ENCODE data around the gene TSC22D4. TPM values are rescaled to one million over a fixed set of nuclear protein-coding genes. Genes with fewer than 3 reads are reported as not detected.

TSC22D4 gene
- total and polyA plus RNA-seq, 2 experiments from 2014 or later, result 26.2 to 89.6 TPM

DNA sequence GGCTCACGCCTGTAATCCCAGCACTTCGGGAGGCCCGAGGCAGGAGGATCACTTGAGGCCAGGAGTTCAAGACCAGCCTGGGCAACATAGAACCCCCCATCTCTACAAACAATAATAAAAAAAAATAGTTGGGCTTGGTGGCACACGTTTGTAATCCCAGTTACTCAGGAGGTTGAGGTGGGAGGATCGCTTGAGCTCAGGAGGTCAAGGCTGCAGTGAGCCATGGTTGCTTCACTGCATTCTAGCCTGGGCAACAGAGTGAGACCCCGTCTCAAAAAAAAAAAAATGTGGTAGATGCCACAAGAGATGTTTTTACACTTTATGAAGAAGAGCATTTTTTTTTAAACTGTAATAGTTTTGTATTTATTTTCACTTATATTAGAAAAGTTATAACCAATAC is 17.5 kb upstream of the TSC22D4 start:
- Histone ChIP-seq H3K9me3 (ENCODE audit: low read depth) (no peaks in the 10 kb centered on the region), H2AFZ (no peak overlapping the region), H4K20me1 (ENCODE audit: insufficient read depth, poor library complexity, severe bottlenecking) (no peaks in the 10 kb centered on the region), H3K4me3 (no peak overlapping the region), H3K4me1 (ENCODE audit: insufficient read depth) (peaks cover 5% of the 10 kb centered on the region), H3K9me2 (replicated peaks; ENCODE audit: insufficient read depth) (no peaks in the 10 kb centered on the region), H3K79me2 (no peaks in the 10 kb centered on the region), H3K4me2 (no peak overlapping the region), H3K27ac (no peak overlapping the region), H3K36me3 (replicated peaks; ENCODE audit: insufficient read depth, low read depth) (no peaks in the 10 kb centered on the region), H3K27me3 (no peaks in the 10 kb centered on the region)
- no peak for DNase-seq (ENCODE audit: low spot score)
- TF ChIP-seq, protein P1, sequence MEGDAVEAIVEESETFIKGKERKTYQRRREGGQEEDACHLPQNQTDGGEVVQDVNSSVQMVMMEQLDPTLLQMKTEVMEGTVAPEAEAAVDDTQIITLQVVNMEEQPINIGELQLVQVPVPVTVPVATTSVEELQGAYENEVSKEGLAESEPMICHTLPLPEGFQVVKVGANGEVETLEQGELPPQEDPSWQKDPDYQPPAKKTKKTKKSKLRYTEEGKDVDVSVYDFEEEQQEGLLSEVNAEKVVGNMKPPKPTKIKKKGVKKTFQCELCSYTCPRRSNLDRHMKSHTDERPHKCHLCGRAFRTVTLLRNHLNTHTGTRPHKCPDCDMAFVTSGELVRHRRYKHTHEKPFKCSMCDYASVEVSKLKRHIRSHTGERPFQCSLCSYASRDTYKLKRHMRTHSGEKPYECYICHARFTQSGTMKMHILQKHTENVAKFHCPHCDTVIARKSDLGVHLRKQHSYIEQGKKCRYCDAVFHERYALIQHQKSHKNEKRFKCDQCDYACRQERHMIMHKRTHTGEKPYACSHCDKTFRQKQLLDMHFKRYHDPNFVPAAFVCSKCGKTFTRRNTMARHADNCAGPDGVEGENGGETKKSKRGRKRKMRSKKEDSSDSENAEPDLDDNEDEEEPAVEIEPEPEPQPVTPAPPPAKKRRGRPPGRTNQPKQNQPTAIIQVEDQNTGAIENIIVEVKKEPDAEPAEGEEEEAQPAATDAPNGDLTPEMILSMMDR (IDR thresholded peaks at IDR 0.05; ENCODE audit: poor library complexity), result no peak
- TF ChIP-seq EZH2phosphoT487 (IDR thresholded peaks at IDR 0.05; ENCODE audit: low read depth, severe bottlenecking, unreplicated experiment) (no peak), EZH2 (IDR thresholded peaks at IDR 0.05; ENCODE audit: borderline replicate concordance) (no peak)
- 89% methylated on average over 6 of the region's 6 CpGs for WGBS (ENCODE audit: low lambda C conversion rate, missing lambda C conversion rate)

DNA sequence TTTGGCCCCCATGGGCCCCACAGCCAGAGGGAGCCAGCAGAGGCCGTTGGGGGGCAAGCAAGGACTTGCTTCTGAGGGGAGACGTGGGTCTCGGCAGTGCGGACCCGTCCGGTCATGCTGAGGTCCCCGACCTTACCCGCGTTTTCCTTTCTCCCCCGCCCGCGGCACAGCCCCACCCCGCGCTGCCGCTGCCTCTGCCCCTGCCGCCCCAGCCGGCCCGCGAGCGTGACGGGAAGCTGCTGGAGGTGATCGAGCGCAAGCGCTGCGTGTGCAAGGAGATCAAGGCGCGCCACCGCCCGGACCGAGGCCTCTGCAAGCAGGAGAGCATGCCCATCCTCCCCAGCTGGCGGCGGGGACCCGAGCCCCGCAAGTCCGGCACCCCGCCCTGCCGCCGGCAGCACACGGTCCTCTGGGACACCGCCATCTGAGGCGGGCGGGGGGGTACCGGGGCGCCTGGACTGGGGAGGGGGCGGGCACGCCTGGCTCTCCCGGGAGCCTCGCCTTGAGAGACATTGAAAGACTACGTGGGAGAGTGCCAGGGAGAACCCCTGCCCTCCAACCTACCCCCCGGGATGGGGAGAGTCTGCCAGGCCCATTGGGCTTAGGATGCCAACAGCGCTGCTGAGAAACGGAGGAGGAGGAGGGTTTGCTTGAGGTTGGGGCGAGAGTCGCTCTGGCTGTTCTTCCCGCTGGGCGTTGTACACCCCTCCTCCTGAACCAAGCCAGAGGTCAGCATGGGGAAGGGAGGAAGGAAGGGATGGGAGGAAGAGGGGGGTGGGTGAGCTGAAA is 14.7 kb upstream of the TSC22D4 start:
- no peak overlapping the region for H3K27ac ChIP-seq
- peak; percentile 64 for DNase-seq (ENCODE audit: low spot score)
- H3K27me3 ChIP-seq, result no peaks in the 10 kb centered on the region
- no peaks in the 10 kb centered on the region for H3K9me2 ChIP-seq (replicated peaks; ENCODE audit: insufficient read depth)
- 26% methylated on average over 40 of the region's 56 CpGs for WGBS (ENCODE audit: low lambda C conversion rate, missing lambda C conversion rate)
- H3K4me1 ChIP-seq (ENCODE audit: insufficient read depth), result peaks cover 5% of the 10 kb centered on the region
- H3K4me3 ChIP-seq, result no peak overlapping the region
- peak overlapping the region; percentile 72 for H3K4me2 ChIP-seq
- no peaks in the 10 kb centered on the region for H3K36me3 ChIP-seq (replicated peaks; ENCODE audit: insufficient read depth, low read depth)
- no peaks in the 10 kb centered on the region for H4K20me1 ChIP-seq (ENCODE audit: insufficient read depth, poor library complexity, severe bottlenecking)
- no peaks in the 10 kb centered on the region for H3K9me3 ChIP-seq (ENCODE audit: low read depth)
- H3K79me2 ChIP-seq, result no peaks in the 10 kb centered on the region
- TF ChIP-seq, protein P1 (IDR thresholded peaks at IDR 0.05; ENCODE audit: poor library complexity), result peak; percentile 10
- TF ChIP-seq EZH2 (IDR thresholded peaks at IDR 0.05; ENCODE audit: borderline replicate concordance), result no peak
- no peak for TF ChIP-seq EZH2phosphoT487 (IDR thresholded peaks at IDR 0.05; ENCODE audit: low read depth, severe bottlenecking, unreplicated experiment)
- no peak overlapping the region for H2AFZ ChIP-seq

DNA sequence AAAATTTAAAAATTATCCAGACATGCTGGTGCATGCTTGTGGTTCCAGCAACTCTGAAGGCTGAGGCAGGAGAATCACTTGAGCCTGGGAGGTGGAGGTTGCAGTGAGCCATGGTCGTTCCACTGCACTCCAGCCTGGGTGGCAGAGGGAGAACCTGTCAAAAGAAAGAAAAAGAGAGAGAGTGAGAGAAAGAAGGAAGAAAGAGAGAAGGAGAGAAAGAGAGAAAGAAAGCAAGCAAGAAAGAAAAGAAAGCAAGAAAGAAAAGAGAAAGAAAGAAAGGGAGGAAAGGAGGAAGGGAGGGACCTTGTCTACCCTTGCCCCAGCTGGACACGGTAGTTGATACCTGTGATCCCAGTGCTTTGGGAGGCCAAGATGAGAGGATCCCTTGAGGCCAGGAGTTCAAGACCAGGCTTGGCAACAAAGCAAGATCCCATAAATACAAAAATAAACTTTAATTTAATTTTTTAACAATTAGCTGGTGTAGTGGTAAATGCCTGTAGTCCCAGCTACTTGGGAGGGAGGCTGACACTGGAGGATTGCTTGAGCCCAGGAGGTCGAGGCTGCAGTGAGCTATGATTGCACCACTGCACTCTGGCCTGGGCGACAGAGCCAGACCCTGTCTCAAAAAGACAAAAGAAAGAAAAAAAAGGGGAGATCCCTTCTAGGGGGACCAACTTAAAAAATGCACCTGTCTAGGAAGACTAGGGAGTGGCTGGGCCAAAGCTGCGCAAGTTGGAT is 13.9 kb upstream of the TSC22D4 start:
- no peaks in the 10 kb centered on the region for H3K36me3 ChIP-seq (replicated peaks; ENCODE audit: insufficient read depth, low read depth)
- no peak overlapping the region for H2AFZ ChIP-seq
- no peaks in the 10 kb centered on the region for H3K9me2 ChIP-seq (replicated peaks; ENCODE audit: insufficient read depth)
- no peak overlapping the region for H3K27ac ChIP-seq
- no peaks in the 10 kb centered on the region for H3K9me3 ChIP-seq (ENCODE audit: low read depth)
- 98% methylated on average over 5 of the region's 5 CpGs for WGBS (ENCODE audit: low lambda C conversion rate, missing lambda C conversion rate)
- peaks cover 5% of the 10 kb centered on the region for H3K4me1 ChIP-seq (ENCODE audit: insufficient read depth)
- H4K20me1 ChIP-seq (ENCODE audit: insufficient read depth, poor library complexity, severe bottlenecking), result no peaks in the 10 kb centered on the region
- H3K27me3 ChIP-seq, result no peaks in the 10 kb centered on the region
- H3K4me2 ChIP-seq, result peak overlapping the region; percentile 72
- no peak for DNase-seq (ENCODE audit: low spot score)
- H3K4me3 ChIP-seq, result no peak overlapping the region
- no peaks in the 10 kb centered on the region for H3K79me2 ChIP-seq
- TF ChIP-seq EZH2phosphoT487 (IDR thresholded peaks at IDR 0.05; ENCODE audit: low read depth, severe bottlenecking, unreplicated experiment) (no peak), EZH2 (IDR thresholded peaks at IDR 0.05; ENCODE audit: borderline replicate concordance) (no peak)
- TF ChIP-seq, protein P1 (IDR thresholded peaks at IDR 0.05; ENCODE audit: poor library complexity), result no peak
